Ishikawa (cell line): ENCODE data around the gene PARK7.

Source experiments
- EP300 ChIP-seq: IDR thresholded peaks from 2 replicates; pipeline ENCODE4 v1.6.1; 2012; ENCODE audit warnings: borderline replicate concordance
- NFIC ChIP-seq: IDR thresholded peaks from 2 replicates; pipeline ENCODE4 v1.6.1; 2012
- REST ChIP-seq: IDR thresholded peaks from 2 replicates; pipeline ENCODE4 v1.6.1; 2012; ENCODE audit warnings: low read depth, mild to moderate bottlenecking
- ZBTB7A ChIP-seq: IDR thresholded peaks from 2 replicates; pipeline ENCODE4 v1.6.1; 2012; ENCODE audit warnings: low read depth

GRCh38 chr1:7948960-7949359 is 12.6 kb upstream of the PARK7 start:
- TF ChIP-seq NFIC (no peak), EP300 (no peak), REST (no peak), ZBTB7A (no peak)
